Inflammatory macrophage (primary cell): ENCODE measurements around the gene MRPL9.

ENCODE experiments used
- DNase-seq, 2 donors: peaks; one replicate each; pipeline ENCODE4 v3.0.0-alpha.2; 2020 to 2022

MRPL9 gene

DNA sequence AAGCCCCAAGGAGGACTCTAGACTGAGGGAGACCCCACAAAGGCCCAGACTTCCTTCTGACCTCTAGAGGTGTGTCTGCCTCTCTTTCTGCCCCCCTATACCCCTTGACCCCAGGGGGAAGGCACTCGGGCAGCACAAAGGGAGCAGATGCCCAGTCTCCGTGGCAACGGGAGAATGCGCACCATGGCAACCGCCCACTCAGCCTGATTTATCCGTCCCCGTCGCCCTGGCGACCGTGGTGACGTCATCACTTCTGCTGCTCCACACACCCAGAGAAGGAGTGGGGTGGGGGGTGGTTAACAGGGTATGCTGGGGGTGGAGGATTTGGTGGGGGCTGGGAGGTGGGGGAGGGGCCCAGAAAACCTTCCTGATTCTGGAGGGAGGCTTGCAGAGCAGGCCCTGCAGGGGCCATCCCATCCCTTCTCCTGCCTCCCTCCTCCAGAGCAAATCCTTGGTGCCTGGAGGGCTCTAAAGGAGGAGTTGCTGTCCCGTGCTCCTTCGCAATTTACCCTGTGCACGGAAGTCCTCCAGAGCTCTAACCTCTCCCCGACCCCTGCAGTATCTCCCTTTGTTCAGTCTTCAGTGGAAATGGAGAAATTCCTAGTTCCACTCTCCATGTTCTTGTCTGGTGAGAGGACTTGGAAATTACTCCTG is 53.0 kb downstream of the MRPL9 start:
- peak; percentile 10 to 44 for DNase-seq
